OCI-LY3 (cell line): ENCODE measurements around the gene APOL5.
"Not testable (repeated sequence)": the region's sequence is repeated elsewhere in the genome, so short reads cannot be mapped to it uniquely, and the experiment has no call there.

Source experiments
- H2AFZ ChIP-seq: fragments of 200-600, 300-600 bp; shearing (Covaris generic); 2 replicates; pipeline ENCODE4 v1.6.0; 2014; ENCODE audit warnings: antibody characterized with exemption, low read depth, low read length
- H3K27ac ChIP-seq: fragments of 200-600, 300-600 bp; sonication (generic); 2 replicates; pipeline ENCODE4 v1.5.1; 2014; ENCODE audit warnings: mild to moderate bottlenecking, low read length, moderate library complexity, mixed read lengths
- H3K27me3 ChIP-seq: fragments of 200-600, 300-600 bp; sonication (generic); 2 replicates; pipeline ENCODE4 v1.6.1; 2014; ENCODE audit warnings: low read depth, low read length, mixed read lengths
- H3K36me3 ChIP-seq: fragments of 200-600, 300-600 bp; sonication (generic); replicated peaks from 2 replicates; pipeline ENCODE3; 2014; ENCODE audit warnings: low read depth, low read length, mixed read lengths
- H3K4me1 ChIP-seq: fragments of 300-600, 200-600 bp; sonication (generic); 2 replicates; pipeline ENCODE4 v1.6.1; 2014; ENCODE audit warnings: low read length, mixed read lengths
- H3K4me2 ChIP-seq: fragments of 200-600, 300-600 bp; sonication (generic); 2 replicates; pipeline ENCODE4 v1.6.1; 2014; ENCODE audit warnings: low read length, mixed read lengths
- H3K4me3 ChIP-seq: fragments of 300-600, 200-600 bp; sonication (generic); 2 replicates; pipeline ENCODE4 v1.5.1; 2014; ENCODE audit warnings: antibody characterized with exemption, mild to moderate bottlenecking, low read length, moderate library complexity
- H3K79me2 ChIP-seq: fragments of 300-600, 200-600 bp; shearing (Covaris generic); 2 replicates; pipeline ENCODE4 v1.6.1; 2014; ENCODE audit warnings: mild to moderate bottlenecking, low read length, mixed read lengths
- H3K9ac ChIP-seq: fragments of 300-600, 200-600 bp; shearing (Covaris generic); 2 replicates; pipeline ENCODE4 v1.6.0; 2014; ENCODE audit warnings: mild to moderate bottlenecking, low read length, moderate library complexity
- H3K9me3 ChIP-seq: fragments of 200-600, 300-600 bp; shearing (Covaris generic); 2 replicates; pipeline ENCODE4 v1.6.1; 2014; ENCODE audit warnings: low read length, mixed read lengths; ENCODE audit not compliant: insufficient read depth
- H4K20me1 ChIP-seq: fragments of 200-600, 300-600 bp; sonication (generic); 2 replicates; pipeline ENCODE4 v1.6.1; 2016; ENCODE audit warnings: low read length, mixed read lengths; ENCODE audit not compliant: insufficient read depth
- EZH2phosphoT487 ChIP-seq: fragments of 200-600 bp; shearing (Covaris generic); IDR thresholded peaks from 2 replicates; pipeline ENCODE4 v1.6.1; 2018; ENCODE audit warnings: antibody characterized with exemption, mixed run types, low read depth
- TF ChIP-seq, protein P1 (sequence below): fragments of 200-600, 300-600 bp; sonication (generic); IDR thresholded peaks from 2 replicates; pipeline ENCODE4 v1.5.1; 2014; ENCODE audit warnings: antibody characterized with exemption, low read length, low read depth

APOL5 gene, protein sequence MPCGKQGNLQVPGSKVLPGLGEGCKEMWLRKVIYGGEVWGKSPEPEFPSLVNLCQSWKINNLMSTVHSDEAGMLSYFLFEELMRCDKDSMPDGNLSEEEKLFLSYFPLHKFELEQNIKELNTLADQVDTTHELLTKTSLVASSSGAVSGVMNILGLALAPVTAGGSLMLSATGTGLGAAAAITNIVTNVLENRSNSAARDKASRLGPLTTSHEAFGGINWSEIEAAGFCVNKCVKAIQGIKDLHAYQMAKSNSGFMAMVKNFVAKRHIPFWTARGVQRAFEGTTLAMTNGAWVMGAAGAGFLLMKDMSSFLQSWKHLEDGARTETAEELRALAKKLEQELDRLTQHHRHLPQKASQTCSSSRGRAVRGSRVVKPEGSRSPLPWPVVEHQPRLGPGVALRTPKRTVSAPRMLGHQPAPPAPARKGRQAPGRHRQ

DNA sequence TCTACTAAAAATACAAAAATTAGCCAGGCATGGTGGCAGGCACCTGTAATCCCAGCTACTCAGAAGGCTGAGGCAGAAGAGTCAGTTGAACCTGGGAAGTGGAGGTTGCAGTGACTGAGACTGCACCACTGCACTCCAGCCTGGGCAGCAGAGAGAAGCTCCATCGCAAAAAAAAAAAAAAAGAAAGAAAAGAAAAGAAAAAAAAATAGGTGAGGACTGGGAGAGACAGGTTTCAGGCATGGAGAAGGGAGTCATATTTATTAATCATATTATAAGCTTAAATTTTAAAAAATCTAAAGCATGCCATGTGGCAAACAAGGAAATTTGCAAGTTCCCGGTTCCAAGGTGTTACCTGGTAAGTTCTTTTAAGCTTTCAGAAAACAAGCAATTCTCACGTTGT lies at the start of gene APOL5:
APOL5 (plus strand) TSS at position 301 of the 400 bp plus-strand sequence; CDS start at position 301, 0 bp downstream.
- no peak for TF ChIP-seq EZH2phosphoT487
- TF ChIP-seq, protein P1, sequence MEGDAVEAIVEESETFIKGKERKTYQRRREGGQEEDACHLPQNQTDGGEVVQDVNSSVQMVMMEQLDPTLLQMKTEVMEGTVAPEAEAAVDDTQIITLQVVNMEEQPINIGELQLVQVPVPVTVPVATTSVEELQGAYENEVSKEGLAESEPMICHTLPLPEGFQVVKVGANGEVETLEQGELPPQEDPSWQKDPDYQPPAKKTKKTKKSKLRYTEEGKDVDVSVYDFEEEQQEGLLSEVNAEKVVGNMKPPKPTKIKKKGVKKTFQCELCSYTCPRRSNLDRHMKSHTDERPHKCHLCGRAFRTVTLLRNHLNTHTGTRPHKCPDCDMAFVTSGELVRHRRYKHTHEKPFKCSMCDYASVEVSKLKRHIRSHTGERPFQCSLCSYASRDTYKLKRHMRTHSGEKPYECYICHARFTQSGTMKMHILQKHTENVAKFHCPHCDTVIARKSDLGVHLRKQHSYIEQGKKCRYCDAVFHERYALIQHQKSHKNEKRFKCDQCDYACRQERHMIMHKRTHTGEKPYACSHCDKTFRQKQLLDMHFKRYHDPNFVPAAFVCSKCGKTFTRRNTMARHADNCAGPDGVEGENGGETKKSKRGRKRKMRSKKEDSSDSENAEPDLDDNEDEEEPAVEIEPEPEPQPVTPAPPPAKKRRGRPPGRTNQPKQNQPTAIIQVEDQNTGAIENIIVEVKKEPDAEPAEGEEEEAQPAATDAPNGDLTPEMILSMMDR = no peak
- H3K27me3 ChIP-seq = no peaks in the 10 kb centered on the region; the same call in 1 of the 2 replicates

GRCh38 chr22:35674335-35674734 lies 43.3 kb upstream of the APOL5 start:
- H3K27ac ChIP-seq = no peak overlapping the region
- no peaks in the 10 kb centered on the region for H4K20me1 ChIP-seq
- H3K36me3 ChIP-seq = peaks cover 9% of the 10 kb centered on the region
- H3K4me2 ChIP-seq = no peak overlapping the region
- no peak overlapping the region for H2AFZ ChIP-seq
- no peak overlapping the region for H3K4me3 ChIP-seq
- peaks cover 9% of the 10 kb centered on the region; the same call in 1 of the 2 replicates for H3K4me1 ChIP-seq
- no peak for TF ChIP-seq EZH2phosphoT487
- TF ChIP-seq, protein P1 = no peak
- H3K79me2 ChIP-seq = no peaks in the 10 kb centered on the region
- H3K9ac ChIP-seq = no peak overlapping the region
- peaks cover 24% of the 10 kb centered on the region for H3K9me3 ChIP-seq
- H3K27me3 ChIP-seq = no peaks in the 10 kb centered on the region

More for the DNA sequence above, at the start of gene APOL5:
- Histone ChIP-seq H3K4me2 (no peak within 1 kb of the TSS), H3K79me2 (no peaks in the 10 kb centered on the region), H4K20me1 (no peaks in the 10 kb centered on the region), H3K9ac (no peak within 1 kb of the TSS), H3K4me1 (no peaks in the 10 kb centered on the region), H2AFZ (no peak within 1 kb of the TSS), H3K9me3 (no peaks in the 10 kb centered on the region), H3K27ac (no peak within 1 kb of the TSS), H3K4me3 (no peak within 1 kb of the TSS), H3K36me3 (no peaks in the 10 kb centered on the region)

GRCh38 chr22:35676065-35676464 lies 41.6 kb upstream of the APOL5 start:
- not testable (repeated sequence) for H2AFZ ChIP-seq, H3K36me3 ChIP-seq, H3K27me3 ChIP-seq, H3K79me2 ChIP-seq, H3K4me2 ChIP-seq, H3K9ac ChIP-seq, H4K20me1 ChIP-seq, H3K4me3 ChIP-seq
- Histone ChIP-seq H3K27ac (peak overlapping the region; percentile 36; the same call in 1 of the 2 replicates), H3K9me3 (peaks cover 24% of the 10 kb centered on the region), H3K4me1 (peaks cover 14% of the 10 kb centered on the region; the same call in 1 of the 2 replicates)

- no peak for TF ChIP-seq EZH2phosphoT487
- TF ChIP-seq, protein P1 = no peak
- Histone ChIP-seq H4K20me1 (no peaks in the 10 kb centered on the region), H3K4me1 (peaks cover 14% of the 10 kb centered on the region; the same call in 1 of the 2 replicates), H3K9ac (no peak overlapping the region), H3K36me3 (peaks cover 10% of the 10 kb centered on the region), H3K4me3 (no peak overlapping the region), H3K79me2 (no peaks in the 10 kb centered on the region), H3K27ac (no peak overlapping the region), H2AFZ (no peak overlapping the region), H3K27me3 (0 out of 2 replicates have a peak, but pooled peaks cover 3% of the 10 kb centered on the region), H3K4me2 (no peak overlapping the region), H3K9me3 (peaks cover 35% of the 10 kb centered on the region)
Measured at GRCh38 chr22:35677460-35678187, 40.0 kb upstream of the APOL5 start.
